Lung (tissue), 12 donors: ENCODE data around the gene AFF1. TPM values are rescaled to one million over a fixed set of nuclear protein-coding genes. Genes with fewer than 3 reads are reported as not detected.

Experiments used
- ATAC-seq: fragments of 200-7000 bp; cut with Tn5 transposase; one replicate; pipeline ENCODE4 v1.9.1; 2020; ENCODE audit warnings: moderate number of reproducible peaks; ENCODE audit not compliant: insufficient read depth, low FRiP score
- DNase-seq, 3 donors: peaks; one replicate each; pipeline ENCODE4 v3.0.0-alpha.2; 2013 to 2017
- H3K27ac ChIP-seq, 2 donors: one replicate each; pipeline ENCODE4 v1.5.1; 2013; ENCODE audit warnings: mild to moderate bottlenecking in 2 of 2, moderate library complexity in 2 of 2, control low read depth in 1 of 2, inconsistent platforms in 1 of 2, low read depth in 1 of 2, low read length in 1 of 2
- H3K27me3 ChIP-seq, 3 donors: one replicate each; pipeline ENCODE4 v1.5.1; 2013; ENCODE audit warnings: low read length in 2 of 3; ENCODE audit not compliant: control insufficient read depth in 3 of 3, insufficient read depth in 3 of 3
- H3K36me3 ChIP-seq, 4 donors: one replicate each; pipeline ENCODE4 v1.5.1; 2013; ENCODE audit warnings: low read length in 4 of 4, mild to moderate bottlenecking in 1 of 4, moderate library complexity in 1 of 4; ENCODE audit not compliant: control insufficient read depth in 4 of 4, insufficient read depth in 4 of 4
- H3K4me1 ChIP-seq, 5 donors: one replicate each; pipeline ENCODE4 v1.5.1; 2013; ENCODE audit warnings: low read length in 5 of 5, mild to moderate bottlenecking in 2 of 5, moderate library complexity in 1 of 5; ENCODE audit not compliant: control insufficient read depth in 5 of 5, insufficient read depth in 5 of 5
- H3K4me3 ChIP-seq: one replicate; pipeline ENCODE4 v1.5.1; 2013; ENCODE audit warnings: mild to moderate bottlenecking, control low read depth, moderate library complexity
- H3K9ac ChIP-seq, 2 donors: one replicate each; pipeline ENCODE4 v1.5.1; 2013; ENCODE audit warnings: low read length in 2 of 2, control low read depth in 1 of 2; ENCODE audit not compliant: insufficient read depth in 1 of 2
- H3K9me3 ChIP-seq, 4 donors: one replicate each; pipeline ENCODE4 v1.5.1; 2013; ENCODE audit warnings: low read length in 3 of 4, mild to moderate bottlenecking in 1 of 4, moderate library complexity in 1 of 4; ENCODE audit not compliant: control insufficient read depth in 4 of 4, insufficient read depth in 3 of 4
- CTCF ChIP-seq: IDR thresholded peaks from 2 replicates; pipeline ENCODE4 v1.5.1; 2012; ENCODE audit warnings: mild to moderate bottlenecking; ENCODE audit errors: control extremely low read depth, extremely low read depth
- WGBS, 2 donors: extraction: QIAGEN DNeasy Blood & Tissue Kit; methylation state at CpG; one replicate each; pipeline ENCODE4 v1.1.7; 2013; 5-methylcytosine and 5-hydroxymethylcytosine counted together
- polyA plus RNA-seq, 2 donors: library from polyadenylated mRNA; stranded (reverse); fragments of 200-250 nt; gene quantifications; one replicate each; pipeline ENCODE4 v1.2.1, GENCODE V29; 2013
- total RNA-seq, 2 donors: library from RNA; depleted of rRNA in 1 of 2; stranded (reverse); fragments of >200 nt in 1 of 2; gene quantifications; one replicate each; pipeline ENCODE4 v1.2.1, GENCODE V29; 2014 to 2021
- donor health status: control.
- donor health status: control.
- donor health status: Bipolar disorder and iron deficiency.
- donor health status: healthy.
- donor health status: DM: yes; HTN: yes; CAD: no.

Gene AFF1
- total and polyA plus RNA-seq, 4 donors = 9.5 to 79.0 (median 35.8) TPM

DNA sequence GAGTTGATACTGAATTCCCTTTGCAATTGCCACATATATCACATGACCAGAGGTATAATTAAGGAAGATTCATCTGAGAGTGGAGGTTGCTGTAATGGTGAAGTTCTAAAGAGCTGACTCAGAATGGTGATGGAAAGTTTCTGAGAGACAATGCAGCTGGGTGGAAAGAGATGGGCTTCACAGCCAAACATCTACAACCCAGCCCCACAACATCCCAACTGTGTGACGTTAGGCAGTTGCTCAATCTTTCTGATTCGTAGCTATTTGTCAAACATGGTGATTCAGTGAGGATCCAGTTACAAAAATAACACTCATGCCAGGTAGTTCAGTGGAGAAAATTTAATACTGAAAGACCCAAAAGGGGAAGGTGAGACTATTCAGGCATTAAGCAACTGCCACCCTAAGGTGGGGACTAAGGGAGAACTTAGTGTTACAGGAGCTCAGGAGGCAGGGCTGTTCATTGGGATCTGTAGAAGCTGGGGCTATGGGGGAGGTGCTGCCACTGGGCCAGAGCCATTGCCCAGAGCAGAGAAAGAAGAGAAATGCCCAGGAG, 6.9 kb upstream of the AFF1 start:
- ATAC-seq = peak; percentile 42
- WGBS, 2 donors = 12 to 39% methylated on average over 2 of the region's 2 CpGs
- no peak for TF ChIP-seq CTCF

DNA sequence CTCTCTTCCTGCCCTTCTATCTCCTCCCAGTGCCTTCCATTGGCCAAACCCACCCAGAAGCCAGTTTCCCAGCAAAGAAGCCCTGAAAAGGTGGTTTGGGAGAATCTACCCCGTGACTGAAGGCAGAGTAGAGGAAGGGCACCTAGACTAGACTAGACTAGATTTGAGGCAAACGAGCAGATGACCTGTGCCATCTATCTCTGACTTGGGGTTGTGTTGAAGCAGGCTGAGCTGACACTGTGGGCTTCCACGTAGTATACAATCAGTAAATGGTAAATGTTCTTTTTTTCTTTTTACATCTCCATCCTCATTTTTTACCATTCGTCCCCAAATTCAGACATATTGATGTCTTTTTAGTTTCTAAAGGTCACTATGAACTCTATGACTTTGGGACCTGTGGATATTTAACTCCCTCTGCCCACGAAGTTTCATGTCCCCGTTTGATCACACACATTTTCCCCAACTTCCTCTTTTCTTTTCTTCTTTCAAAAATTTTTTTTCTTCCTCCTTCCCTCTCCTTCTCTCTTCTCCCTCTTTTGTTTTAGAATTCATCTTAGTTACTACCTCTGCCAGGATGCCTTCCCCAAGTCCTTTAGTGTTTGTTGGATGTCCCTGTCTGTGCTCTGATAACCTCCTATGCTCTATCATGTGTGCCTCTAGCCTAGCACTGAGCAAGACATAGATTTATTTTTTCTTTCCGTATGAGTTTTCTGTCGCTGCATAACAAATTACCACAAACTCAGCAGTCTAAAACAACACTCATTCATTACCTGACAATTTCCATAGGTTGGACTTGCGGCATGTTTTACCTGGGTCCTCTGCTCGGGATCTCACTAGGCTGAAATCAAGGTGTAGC, 6.2 kb upstream of the AFF1 start:
- no peak for DNase-seq
- TF ChIP-seq CTCF = no peak
- no peaks in the 10 kb centered on the region for H3K27me3 ChIP-seq
- H3K27ac ChIP-seq = peak overlapping the region; percentile 39 to 43
- 80 to 86% methylated on average over 10 of the region's 10 CpGs for WGBS, 2 donors
- H3K4me3 ChIP-seq = no peak overlapping the region
- H3K36me3 ChIP-seq = peaks cover 0 to 12% (median 2%) of the 10 kb centered on the region in 4 donors
- ATAC-seq = no peak
- H3K9ac ChIP-seq = no peak overlapping the region
- peaks cover 0 to 5% (median 0%) of the 10 kb centered on the region in 5 donors for H3K4me1 ChIP-seq
- H3K9me3 ChIP-seq = no peaks in the 10 kb centered on the region

More for the DNA sequence above, 6.9 kb upstream of the AFF1 start:
- H3K27ac ChIP-seq = peak overlapping the region; percentile 39 to 43
- no peaks in the 10 kb centered on the region for H3K27me3 ChIP-seq
- H3K4me1 ChIP-seq = peaks cover 0 to 5% (median 0%) of the 10 kb centered on the region in 5 donors
- H3K9me3 ChIP-seq = no peaks in the 10 kb centered on the region
- no peak overlapping the region for H3K9ac ChIP-seq
- peaks cover 0 to 12% (median 2%) of the 10 kb centered on the region in 4 donors for H3K36me3 ChIP-seq
- no peak overlapping the region for H3K4me3 ChIP-seq
- DNase-seq = no peak

- no peak for TF ChIP-seq CTCF
- peak in 1 of 3 donors; percentile 42 for DNase-seq
- H3K9me3 ChIP-seq = no peaks in the 10 kb centered on the region
- peak overlapping the region; percentile 13 to 97 for H3K9ac ChIP-seq
- ATAC-seq = no peak
- H3K4me1 ChIP-seq = peaks cover 0 to 13% (median 3%) of the 10 kb centered on the region in 5 donors
- WGBS, 2 donors = 3 to 8% methylated on average over 15 of the region's 15 CpGs
- peaks cover 0 to 9% (median 2%) of the 10 kb centered on the region in 4 donors for H3K36me3 ChIP-seq
- no peaks in the 10 kb centered on the region for H3K27me3 ChIP-seq
- H3K4me3 ChIP-seq = peak overlapping the region; percentile 57
- peak overlapping the region; percentile 91 to 98 for H3K27ac ChIP-seq
Measured at GRCh38 chr4:86934147-86934770, 552 bp upstream of the AFF1 start.
